IPS DF 4.7 (cell line): ENCODE results near the gene PC.
"Not testable (repeated sequence)": the region's sequence is repeated elsewhere in the genome, so short reads cannot be mapped to it uniquely, and the experiment has no call there.

Experiments used
- DNase-seq: peaks from one replicate; pipeline ENCODE4 v3.0.0-alpha.2; 2013; ENCODE audit warnings: low spot score; ENCODE audit errors: extremely low read depth

PC gene

DNA sequence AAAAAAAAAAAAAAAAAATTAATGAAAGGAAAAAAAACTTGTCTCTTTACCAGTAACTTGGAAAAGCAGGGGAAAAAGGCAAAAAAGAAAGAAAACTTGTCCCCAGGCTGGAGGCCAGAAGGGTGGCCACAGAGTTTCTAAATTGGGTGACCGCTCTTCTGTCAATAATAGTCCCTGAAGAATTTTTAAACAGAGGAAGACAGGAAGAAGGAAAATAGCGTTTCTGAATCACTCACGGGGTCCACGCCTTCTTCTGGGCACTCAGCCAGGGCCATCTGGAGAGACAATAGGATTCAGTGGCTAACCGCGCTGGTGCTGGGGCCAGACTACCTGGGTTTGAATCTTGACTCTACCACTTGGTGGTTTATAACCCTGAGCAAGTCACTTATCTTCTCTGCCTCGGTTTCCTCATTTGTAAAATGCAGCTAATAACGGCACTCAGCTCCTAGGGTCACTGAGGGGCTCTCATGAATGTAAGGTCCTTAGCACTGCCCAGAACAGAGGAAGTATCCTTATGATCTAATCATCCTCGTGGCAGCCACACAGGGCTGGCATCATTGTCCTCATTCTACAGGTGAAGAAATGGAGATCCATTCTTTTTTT lies 23.9 kb upstream of the PC start:
- DNase-seq, result no peak

DNA sequence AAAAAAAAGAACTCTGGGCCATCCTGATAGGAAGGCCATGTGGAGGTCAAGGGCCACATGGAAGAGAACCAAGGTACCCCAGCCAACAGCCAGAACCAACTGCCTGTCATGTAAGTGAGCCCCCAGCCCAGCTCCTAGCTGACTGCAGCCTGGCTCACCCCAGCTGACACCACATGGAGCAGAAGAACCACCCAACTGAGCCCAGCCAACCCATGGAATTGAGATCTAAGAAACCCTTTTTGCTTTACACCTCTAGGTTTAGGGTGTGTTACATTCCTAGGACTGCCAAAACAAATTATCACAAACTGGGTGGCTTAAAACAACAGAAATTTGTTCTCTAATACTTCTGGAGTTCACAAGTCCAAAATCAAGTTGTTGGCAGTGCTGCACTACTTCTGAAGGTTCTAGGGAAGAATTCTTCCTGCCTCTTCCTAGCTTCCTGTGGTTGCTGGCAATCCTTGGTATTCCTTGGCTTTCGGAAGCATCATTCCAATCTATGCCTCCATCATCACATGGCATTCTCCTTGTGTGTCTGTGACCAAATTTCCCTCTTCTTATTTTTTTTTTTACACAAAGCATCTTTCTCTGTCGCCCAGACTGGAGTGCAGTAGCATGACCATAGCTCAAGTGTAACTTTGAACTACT lies 21.3 kb upstream of the PC start:
- no peak for DNase-seq

DNA sequence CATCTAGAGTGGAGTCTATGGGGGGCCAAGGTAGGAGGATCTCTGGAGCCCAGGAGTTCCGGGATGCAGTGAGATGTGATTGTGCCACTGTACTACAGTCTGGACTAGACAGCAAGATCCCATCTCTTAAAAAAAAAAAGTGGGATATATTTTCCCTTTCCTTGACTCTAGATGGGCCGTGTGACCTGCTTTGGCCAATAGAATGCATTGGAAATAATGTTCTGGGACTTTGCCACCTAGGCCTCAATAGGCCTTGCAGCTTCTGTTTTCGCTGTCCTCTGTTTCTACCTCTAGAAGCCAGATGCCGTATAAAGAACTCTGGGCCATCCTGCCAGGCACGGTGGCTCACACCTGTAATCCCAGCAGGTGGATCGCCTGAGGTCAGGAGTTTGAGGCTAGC lies 20.5 kb upstream of the PC start:
- DNase-seq, result no peak

DNA sequence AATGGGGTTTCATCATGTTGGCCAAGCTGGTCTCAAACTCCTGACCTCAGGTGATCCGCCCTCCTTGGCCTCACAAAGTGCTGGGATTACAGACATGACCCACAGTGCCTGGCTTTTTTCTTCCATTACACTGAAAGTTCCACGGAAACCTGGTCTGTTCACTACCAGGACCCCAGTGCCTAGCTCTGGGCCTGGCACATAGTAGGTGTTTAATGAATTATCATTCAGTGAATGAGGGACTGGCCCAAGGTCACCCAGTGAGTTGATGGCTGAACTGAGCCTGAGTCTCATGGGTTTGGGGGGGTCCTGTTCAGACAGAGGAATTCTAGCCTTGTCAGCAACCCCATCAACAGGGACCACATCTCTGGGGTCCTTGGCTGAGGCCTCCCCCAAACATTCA lies 20.0 kb upstream of the PC start:
- DNase-seq, result no peak

DNA sequence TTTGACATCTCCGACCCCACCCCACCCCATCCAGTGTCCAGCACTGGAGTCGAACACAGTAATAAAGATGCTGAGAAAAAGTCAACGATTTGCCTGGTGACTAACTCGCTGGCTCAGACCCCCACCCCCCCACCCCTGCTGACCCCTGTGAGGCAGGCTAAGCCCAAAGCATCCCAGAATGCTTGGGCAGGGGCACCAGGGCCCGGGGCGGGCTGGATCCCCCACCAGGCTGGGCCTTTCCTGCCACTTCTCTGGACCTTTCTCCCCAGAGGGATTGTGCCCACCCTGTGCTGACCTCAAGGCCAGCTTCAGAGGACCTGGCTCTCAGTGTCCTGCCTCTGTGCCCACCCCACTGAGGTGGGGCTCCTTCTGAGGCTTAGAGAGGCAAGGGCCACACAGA lies 18.7 kb upstream of the PC start:
- DNase-seq, result no peak

DNA sequence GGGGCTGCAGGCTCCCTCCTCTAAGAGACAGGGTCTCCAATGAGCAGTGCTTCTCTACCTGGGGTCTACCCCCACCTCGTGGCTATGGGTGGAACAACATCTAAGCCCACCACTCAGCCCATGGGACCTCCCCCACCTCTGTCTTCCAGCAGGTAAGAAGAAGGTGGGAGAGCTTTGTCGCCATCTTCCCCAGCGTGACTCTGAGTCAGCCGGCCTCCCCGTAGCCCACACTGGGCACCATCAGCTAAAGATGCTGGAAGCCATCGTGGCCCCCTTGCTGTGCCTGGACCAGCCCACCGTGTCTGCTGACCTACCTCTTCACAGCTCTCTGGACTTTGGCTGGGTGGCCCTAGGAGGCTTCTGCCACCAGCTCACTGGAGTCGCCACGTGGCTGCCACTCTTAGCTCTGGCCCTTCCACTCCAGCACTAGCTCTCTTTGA lies 17.9 kb upstream of the PC start:
- no peak for DNase-seq

DNA sequence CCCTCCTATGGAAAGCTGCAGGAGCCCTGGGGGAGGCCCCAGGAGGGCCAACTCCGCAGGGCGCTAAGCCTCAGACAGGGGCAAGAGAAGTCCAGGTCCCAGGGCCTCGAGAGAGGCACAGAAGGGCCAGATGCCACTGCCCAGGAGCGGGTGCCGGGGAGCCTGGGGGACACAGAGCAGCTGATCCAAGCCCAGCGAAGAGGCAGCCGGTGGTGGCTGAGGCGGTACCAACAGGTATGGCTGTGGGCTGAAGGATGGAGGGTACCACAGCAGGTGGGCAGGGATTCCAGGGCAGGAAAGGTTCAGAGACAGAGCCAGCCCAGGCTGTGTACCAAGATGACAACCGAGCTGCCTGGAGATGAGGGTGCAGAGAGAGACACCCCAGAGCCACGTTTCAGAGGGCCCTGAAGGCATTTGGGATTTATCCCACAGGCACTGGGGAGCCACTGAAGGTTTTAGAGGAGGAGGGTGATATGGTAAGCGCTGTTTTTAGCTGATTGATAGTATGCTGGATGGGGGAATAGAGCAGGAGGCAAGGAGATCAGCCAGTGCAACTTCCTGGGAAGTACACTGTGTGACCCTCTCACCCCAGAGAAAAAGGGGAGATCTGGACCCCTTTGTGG lies 17.3 kb upstream of the PC start:
- DNase-seq, result no peak

DNA sequence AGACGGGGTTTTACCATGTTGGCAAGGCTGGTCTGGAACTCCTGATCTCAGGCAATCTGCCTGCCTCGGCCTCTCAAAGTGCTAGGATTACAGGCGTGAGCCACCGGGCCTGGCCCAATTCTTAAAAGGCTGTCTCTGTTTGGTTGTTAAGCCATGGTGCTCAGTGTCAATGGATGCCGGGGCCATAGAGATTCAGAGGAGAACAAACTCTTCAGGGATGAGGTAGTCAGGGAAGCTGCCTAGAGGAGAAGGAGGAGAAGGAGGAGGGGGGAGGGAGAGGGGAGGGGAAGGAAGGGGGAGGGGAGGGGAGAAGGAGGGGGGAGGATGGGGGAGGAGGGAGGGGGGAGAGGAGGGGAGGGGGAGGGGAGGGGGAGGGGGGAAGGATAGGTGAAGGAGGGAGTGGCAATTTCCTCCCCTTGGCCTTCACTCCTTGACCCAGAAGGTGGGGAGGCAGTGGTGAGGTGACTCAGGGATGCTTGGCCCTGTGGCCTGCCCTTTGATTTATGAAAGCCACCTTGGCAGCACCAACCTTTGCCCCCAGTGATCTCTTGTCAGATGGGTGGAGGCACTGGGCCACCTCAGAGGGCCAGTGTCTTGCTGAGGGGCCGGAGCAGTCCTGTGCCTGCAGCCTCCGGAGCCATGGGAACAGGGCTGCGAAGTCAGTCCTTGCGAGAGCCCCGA lies 16.7 kb upstream of the PC start, which contains the start of gene C11orf86:
Gene C11orf86 (plus strand): TSS at position 581 of the 681 bp plus-strand sequence. CDS start 59 bp downstream, at position 640.
- no peak for DNase-seq

DNA sequence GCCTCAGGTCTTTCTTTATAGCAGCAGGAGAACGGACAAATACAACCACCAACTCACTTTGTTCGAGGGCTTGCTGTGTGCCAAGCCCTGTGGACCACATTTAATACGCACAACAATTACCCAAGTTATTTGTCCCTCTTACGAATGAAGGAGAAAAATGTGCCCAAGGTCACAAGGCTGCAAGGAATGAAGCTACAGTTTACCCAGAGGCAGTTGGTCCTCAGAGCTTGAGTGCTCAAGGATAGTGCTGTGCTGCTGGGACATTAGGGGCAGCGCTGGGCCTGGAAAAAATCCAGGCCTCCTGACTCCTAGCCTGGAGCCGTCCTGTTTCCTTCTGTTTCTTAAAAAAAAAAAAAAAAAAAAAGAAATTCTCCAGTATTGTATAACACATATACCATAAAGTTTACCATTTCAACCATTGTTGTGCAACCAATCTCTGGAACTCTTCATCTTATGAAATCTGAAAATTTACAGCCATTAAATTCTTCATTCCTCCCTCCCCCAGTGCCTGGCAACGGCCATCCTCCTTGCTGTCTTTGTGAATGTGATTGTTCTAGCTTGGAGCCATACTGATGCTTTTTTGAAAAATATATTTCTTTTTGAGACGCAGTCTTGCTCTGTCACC lies 15.9 kb upstream of the PC start:
- DNase-seq, result no peak

DNA sequence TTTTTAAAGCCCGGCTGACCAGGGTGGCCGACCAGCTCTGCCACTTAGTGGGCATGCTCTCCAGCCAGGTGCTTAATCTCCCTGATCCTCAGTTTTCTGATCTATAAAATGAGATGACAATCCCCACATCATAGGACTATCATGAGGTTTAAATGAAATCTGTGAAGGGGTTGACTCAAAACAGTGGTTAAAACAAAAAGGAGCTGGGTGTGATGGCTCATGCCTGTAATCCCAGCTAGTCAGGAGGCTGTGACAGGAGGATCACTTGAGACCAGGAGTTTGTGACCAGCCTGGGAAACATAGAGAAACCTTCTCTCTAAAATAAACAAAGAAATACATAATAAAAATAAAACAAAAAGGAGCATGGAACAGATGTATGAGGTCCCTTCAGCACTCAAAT lies 13.3 kb upstream of the PC start:
- DNase-seq, result no peak

DNA sequence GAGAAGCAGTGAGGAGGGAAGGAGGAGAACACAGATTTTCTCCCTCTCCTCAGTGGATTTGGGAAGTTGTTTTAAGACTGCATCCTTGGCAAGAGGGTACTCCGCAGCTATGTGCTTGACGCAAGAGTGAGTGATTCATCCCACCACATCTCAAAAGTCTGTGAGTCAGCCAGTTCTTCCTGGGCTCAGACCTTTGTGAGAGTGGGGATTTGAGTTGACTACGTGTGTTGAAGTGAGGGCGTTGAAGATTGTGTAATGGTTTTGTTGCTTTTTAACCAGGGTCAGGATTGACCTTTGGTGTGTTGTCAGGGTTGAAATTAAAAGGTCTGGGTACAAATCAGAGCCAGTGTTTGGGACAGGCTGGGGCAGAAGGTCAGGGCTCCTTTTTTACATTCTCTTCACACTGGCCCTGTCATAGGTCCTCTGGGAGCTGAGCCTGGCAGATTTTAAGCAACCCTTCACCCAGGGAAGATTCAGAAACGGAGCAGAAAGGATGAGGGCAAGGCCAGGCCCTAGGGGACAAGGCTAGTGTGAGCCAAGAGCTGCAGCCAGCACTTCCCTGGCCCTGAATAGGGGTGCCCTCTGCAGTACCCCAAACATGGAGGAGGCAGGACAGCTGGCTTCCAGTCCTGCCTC lies 12.7 kb upstream of the PC start:
- DNase-seq, result no peak

DNA sequence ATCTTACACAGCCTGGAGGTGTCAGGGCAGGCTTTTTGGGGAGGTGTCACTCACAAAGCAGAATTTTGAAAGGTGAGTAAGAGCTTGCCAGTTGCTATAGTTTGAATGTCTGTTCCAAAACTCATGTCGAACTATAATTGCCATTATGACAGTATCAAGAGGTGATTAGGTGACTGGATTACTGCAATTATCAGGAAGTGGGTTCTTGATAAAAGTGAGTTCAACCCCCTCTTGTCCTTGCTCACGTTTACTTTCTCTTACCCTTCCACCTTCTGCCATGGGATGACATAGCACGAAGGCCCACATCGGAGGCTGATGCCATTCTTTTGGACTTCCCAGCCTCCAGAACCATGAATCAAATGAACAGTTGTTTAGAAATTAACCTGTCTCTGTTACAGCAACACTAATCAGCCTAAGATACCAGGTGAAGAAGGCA lies 12.2 kb upstream of the PC start:
- no peak for DNase-seq

DNA sequence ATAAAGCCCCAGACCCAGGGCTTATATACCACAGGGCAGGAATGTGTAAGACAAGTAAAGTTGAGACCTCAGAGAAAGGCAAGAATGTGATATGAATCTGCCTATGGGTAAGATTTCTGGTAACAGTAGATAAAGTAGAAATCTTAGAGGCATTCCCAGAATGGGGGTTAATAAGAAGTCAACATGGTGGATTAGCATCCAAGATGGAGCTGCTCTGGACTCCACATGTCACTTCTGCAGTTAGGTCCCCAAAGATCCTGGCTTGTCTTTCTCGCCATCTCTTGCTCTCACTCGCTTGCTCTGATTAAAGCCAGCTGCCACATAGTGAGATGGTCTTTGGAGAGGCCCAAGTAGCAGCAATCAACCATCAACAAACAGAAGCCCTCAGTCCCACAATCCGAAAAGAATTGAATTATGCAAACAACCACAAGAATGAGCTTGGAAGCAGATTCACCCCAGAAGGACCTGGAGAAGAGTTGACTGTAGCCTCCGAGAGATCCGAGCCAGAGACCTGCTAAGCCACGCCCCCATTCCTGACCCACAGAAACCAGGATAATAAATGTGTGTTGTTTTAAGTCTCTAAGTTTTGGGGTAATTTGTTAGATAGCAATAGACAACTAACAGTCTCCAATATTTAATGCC lies 11.5 kb upstream of the PC start:
- DNase-seq, result no peak

DNA sequence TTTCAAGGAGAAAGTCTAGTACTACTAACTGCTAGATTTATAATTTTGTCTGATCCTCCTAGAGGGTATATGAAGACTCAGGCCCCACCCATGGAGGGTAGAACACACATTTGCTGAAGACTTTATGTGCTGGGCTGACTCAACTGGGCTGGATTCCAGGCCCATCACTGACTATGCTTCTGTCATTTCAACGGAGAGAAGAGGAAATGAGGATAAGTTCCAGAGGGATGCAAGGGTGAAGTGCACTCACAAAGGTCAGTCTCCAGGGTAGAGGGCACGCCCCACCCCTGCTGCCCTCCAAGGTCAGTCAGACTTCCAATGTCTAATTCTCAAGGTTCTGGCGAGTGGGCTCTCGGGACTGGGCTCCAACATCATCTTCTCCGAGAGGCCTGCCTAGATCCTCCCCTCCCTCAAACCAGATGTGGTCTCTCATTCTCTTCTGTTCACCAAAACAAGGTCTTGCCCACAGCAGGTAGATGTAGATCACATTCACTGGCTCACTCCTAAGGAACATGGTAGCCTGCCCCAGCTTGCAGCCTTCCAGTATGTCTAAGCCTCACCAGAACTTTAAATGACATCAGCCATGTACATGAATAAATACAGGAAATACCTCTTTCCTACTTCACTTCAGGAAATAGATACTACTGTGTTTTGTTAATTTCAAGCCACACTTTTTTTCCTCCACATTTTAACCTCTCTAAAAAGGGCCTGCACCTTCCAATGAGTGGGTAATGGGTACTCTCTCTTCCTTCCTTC lies 9.7 kb upstream of the PC start:
- no peak for DNase-seq

DNA sequence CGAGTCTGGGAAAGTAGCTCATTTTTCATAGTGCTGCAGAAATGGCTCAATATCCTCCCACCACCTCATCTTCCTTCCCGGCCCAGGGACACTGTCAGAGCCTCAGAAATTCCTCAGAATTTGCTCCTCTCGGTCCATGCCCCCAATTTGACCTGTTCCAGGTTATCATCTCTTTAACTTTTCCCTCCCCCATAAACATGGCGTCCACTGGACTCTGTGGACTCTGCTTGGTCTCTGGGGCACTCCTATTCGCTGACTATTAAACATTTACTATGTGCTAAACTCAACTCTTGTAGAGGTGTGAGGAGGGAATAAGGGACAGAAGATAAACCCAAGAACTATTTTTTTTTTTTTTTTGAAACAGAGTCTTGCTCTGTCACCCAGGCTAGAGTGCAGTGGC lies 8.2 kb upstream of the PC start:
- DNase-seq, result no peak

DNA sequence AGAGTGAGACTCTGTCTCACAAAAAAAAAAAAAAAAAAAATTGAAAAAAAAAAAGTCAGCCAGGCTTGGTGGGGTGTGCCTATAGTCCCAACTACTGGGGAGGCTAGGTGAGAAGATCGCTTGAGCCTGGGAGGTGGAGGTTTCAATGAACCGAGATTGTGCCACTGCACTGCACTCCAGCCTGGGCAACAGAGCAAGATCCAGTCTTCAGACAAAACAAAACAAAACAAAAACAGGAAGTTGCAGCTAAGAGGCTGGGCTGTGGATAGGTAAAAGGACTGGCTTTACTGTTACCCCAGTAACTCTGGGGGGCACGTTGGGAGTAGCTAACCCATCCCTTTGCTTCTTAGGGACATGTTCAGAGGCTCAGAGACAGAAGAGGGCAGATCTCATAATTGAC lies 6.3 kb upstream of the PC start:
- DNase-seq, result no peak

DNA sequence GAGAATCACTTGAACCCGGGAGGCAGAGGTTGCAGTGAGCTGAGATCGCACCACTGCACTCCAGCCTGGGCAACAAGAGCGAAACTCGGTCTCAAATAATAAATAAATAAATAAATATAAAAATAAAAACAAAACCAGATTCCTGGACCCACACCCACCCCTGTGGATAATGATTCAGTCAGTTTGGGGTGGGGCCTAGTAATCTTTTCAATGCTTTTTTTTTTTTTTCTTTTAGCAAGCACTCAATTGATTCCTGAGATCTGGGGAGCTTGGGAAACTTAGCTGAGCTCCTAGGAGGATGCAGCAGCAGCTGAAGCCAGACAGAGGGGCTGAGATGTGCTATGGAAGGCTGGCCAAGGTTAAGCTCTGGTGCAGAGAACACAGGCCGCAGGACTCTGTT lies 4.6 kb upstream of the PC start:
- no peak for DNase-seq

DNA sequence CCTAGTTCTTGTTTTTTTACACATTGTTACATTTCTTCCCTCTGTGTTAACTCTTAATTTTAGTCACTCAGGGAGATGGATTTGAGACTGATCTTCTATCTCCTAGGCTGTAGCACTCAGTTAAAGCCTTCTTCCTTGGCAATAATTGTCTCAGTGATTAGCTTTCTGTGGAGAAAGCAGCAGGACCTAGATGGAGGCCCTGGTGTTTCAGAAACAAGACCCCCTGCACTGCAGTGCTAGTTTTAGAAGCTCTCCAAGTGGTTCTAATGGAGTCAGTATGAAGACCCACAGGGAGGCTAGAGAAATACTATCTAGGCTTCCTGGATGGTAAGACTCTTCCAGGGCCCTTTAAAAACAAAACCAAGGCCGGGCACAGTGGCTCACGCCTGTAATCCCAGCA lies 4.1 kb upstream of the PC start:
- DNase-seq, result no peak

DNA sequence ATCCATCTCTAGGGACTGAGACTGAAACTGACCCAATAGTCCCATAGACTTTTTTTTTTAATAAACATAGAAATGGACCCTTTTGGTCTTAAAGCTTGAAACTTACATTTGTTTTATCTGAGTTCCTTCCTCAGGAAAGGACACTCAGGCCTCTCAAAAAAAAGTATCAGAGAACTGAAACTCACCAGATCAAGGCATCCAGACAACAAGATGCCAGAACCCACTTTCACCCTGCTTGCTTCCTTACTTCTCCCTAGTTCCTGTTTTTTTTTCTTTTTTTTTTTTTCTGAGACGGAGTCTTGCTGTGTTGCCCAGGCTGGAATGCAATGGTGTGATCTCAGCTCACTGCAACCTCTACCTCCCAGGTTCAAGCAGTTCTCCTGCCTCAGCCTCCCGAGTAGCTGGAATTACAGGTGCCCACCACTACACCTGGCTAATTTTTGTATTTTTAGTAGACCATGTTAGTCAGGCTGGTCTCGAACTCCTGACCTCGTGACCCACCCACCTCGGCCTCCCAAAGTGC lies 3.6 kb upstream of the PC start:
- DNase-seq, result not testable (repeated sequence)

DNA sequence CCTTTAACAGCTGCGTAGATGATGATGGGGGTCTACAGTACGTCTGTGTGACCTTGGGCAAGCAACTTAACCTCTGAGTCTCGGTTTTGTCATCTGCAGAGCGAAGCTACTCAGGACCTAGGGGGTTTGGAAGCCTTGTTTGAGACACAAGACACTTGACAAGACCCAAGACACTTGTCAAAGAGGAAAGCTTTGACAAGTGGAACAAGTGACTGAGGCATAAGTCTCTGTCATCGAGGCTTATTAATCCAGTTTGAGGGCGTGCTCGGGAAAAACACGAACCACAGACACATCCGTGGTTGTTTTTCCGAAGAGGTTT lies 732 bp upstream of the PC start:
- DNase-seq, result no peak
